ENCODE measurements around the gene LKAAEAR1. TPM values are rescaled to one million over a fixed set of nuclear protein-coding genes. Genes with fewer than 3 reads are reported as not detected.

The LKAAEAR1 gene
- total and polyA plus RNA-seq, 2 of the 13 experiments (the other 11 are each of a cell fraction or from before 2014, with no cell fraction given), result not detected

DNA sequence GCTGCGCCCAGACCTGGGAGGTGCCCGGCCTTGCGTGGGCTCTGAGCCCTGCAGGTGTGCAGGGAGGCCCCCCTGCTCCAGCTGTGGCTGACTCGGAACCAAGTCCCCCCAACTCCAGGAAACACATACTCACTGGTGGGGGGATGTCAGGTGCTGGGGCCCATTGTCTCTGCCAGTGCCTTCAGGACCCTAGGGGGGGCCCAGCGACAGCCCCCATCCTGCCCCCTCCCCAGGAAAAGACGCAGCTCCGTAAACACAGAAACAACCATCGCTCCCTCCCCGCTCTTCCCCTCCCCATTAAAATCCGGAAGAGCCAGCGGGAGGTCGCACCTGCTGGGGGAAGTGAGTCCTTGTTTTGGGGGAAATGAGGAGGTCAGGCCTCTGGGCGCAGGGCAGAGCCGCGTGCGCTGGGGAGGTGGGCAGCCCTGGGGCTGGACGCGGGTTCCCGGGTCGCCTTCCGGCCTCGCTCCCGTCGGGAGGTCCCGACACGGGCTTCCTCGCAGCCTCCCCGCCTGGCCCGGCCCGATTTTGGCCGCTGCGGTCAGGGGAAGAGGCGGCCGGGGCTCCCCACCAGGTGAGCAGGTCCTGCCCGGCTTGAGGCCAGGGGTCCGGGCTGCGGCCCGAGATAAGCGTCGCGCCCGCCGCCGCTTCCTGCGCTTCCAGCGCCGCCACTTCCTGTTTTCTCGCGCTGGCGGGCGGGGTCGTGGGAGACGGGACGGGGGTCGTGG lies 42.0 kb downstream of the LKAAEAR1 start (continued):
- no peak; the same call in 1 of the 2 replicates for TF ChIP-seq YEATS4 (CRISPR knock-in tag; IDR thresholded peaks at IDR 0.05; ENCODE audit: borderline replicate concordance)
- no peak for TF ChIP-seq JUNB (CRISPR knock-in tag; IDR thresholded peaks at IDR 0.05; ENCODE audit: borderline replicate concordance)
- TF ChIP-seq NFATC3 (CRISPR knock-in tag; IDR thresholded peaks at IDR 0.05), result no peak
- TF ChIP-seq ZNF549 (CRISPR knock-in tag; IDR thresholded peaks at IDR 0.05), result 0 out of 2 replicates have a peak, but pooled peaks have one; percentile 26
- TF ChIP-seq, protein P1, sequence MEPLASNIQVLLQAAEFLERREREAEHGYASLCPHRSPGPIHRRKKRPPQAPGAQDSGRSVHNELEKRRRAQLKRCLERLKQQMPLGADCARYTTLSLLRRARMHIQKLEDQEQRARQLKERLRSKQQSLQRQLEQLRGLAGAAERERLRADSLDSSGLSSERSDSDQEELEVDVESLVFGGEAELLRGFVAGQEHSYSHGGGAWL (CRISPR knock-in tag; IDR thresholded peaks at IDR 0.05), result peak; percentile 74
- TF ChIP-seq ONECUT2 (CRISPR knock-in tag; IDR thresholded peaks at IDR 0.05), result 0 out of 2 replicates have a peak, but pooled peaks have one; percentile 7
- no peak; the same call in 1 of the 2 replicates for TF ChIP-seq YEATS2 (CRISPR knock-in tag; IDR thresholded peaks at IDR 0.05; ENCODE audit: borderline replicate concordance)
- no peak; the same call in 1 of the 2 replicates for TF ChIP-seq MEF2D (CRISPR knock-in tag; IDR thresholded peaks at IDR 0.05)
- no peak for TF ChIP-seq ZFP36 (IDR thresholded peaks at IDR 0.05; ENCODE audit: borderline replicate concordance, low read depth, low read length, partially characterized antibody)
- no peak for TF ChIP-seq ZNF326 (CRISPR knock-in tag; IDR thresholded peaks at IDR 0.05; ENCODE audit: borderline replicate concordance)
- TF ChIP-seq PHF8 (CRISPR knock-in tag; IDR thresholded peaks at IDR 0.05), result peak; percentile 87
- TF ChIP-seq NCOA5 (CRISPR knock-in tag; IDR thresholded peaks at IDR 0.05), result no peak
- TF ChIP-seq ZNF879 (CRISPR knock-in tag; IDR thresholded peaks at IDR 0.05), result peak; percentile 75; the same call in 1 of the 2 replicates
- TF ChIP-seq MXD4 (CRISPR knock-in tag; IDR thresholded peaks at IDR 0.05), result 0 out of 2 replicates have a peak, but pooled peaks have one; percentile 41
- peak; percentile 86 for TF ChIP-seq WIZ (CRISPR knock-in tag; IDR thresholded peaks at IDR 0.05)
- TF ChIP-seq THAP11 (CRISPR knock-in tag; IDR thresholded peaks at IDR 0.05), result peak; percentile 46; the same call in 1 of the 2 replicates
- 0 out of 2 replicates have a peak, but pooled peaks have one; percentile 35 for TF ChIP-seq MAZ (IDR thresholded peaks at IDR 0.05; ENCODE audit: borderline replicate concordance, low read depth, low read length)
- peak; percentile 69; the same call in 1 of the 2 replicates for TF ChIP-seq MAZ (CRISPR knock-in tag; IDR thresholded peaks at IDR 0.05; ENCODE audit: low read depth)
- peak; percentile 28; the same call in 1 of the 2 replicates for TF ChIP-seq ZNF205 (CRISPR knock-in tag; IDR thresholded peaks at IDR 0.05)
- TF ChIP-seq, protein P2, sequence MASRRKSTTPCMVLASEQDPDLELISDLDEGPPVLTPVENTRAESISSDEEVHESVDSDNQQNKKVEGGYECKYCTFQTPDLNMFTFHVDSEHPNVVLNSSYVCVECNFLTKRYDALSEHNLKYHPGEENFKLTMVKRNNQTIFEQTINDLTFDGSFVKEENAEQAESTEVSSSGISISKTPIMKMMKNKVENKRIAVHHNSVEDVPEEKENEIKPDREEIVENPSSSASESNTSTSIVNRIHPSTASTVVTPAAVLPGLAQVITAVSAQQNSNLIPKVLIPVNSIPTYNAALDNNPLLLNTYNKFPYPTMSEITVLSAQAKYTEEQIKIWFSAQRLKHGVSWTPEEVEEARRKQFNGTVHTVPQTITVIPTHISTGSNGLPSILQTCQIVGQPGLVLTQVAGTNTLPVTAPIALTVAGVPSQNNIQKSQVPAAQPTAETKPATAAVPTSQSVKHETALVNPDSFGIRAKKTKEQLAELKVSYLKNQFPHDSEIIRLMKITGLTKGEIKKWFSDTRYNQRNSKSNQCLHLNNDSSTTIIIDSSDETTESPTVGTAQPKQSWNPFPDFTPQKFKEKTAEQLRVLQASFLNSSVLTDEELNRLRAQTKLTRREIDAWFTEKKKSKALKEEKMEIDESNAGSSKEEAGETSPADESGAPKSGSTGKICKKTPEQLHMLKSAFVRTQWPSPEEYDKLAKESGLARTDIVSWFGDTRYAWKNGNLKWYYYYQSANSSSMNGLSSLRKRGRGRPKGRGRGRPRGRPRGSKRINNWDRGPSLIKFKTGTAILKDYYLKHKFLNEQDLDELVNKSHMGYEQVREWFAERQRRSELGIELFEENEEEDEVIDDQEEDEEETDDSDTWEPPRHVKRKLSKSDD (CRISPR knock-in tag; IDR thresholded peaks at IDR 0.05; ENCODE audit: low read depth), result 0 out of 2 replicates have a peak, but pooled peaks have one; percentile 35
- TF ChIP-seq, protein P3, sequence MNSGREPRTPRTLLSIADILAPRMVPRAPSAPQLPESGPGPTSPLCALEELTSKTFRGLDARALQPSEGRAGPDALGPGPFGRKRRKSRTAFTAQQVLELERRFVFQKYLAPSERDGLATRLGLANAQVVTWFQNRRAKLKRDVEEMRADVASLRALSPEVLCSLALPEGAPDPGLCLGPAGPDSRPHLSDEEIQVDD (CRISPR knock-in tag; IDR thresholded peaks at IDR 0.05; ENCODE audit: borderline replicate concordance), result peak; percentile 62; the same call in 1 of the 2 replicates
- peak; percentile 17; the same call in 1 of the 2 replicates for TF ChIP-seq ZBTB46 (CRISPR knock-in tag; IDR thresholded peaks at IDR 0.05; ENCODE audit: borderline replicate concordance)
- peak; percentile 43 for TF ChIP-seq GATAD1 (CRISPR knock-in tag; IDR thresholded peaks at IDR 0.05)

Data from HepG2 (cell line).